HG02610 (cell line): ENCODE measurements around the gene FADS6.

Experiments used
- ATAC-seq: cut with Tn5 transposase; IDR thresholded peaks from one replicate; pipeline ENCODE4 v1.9.1; 2021; ENCODE audit warnings: mild to moderate bottlenecking, moderate library complexity; ENCODE audit not compliant: unreplicated experiment

Gene FADS6

DNA sequence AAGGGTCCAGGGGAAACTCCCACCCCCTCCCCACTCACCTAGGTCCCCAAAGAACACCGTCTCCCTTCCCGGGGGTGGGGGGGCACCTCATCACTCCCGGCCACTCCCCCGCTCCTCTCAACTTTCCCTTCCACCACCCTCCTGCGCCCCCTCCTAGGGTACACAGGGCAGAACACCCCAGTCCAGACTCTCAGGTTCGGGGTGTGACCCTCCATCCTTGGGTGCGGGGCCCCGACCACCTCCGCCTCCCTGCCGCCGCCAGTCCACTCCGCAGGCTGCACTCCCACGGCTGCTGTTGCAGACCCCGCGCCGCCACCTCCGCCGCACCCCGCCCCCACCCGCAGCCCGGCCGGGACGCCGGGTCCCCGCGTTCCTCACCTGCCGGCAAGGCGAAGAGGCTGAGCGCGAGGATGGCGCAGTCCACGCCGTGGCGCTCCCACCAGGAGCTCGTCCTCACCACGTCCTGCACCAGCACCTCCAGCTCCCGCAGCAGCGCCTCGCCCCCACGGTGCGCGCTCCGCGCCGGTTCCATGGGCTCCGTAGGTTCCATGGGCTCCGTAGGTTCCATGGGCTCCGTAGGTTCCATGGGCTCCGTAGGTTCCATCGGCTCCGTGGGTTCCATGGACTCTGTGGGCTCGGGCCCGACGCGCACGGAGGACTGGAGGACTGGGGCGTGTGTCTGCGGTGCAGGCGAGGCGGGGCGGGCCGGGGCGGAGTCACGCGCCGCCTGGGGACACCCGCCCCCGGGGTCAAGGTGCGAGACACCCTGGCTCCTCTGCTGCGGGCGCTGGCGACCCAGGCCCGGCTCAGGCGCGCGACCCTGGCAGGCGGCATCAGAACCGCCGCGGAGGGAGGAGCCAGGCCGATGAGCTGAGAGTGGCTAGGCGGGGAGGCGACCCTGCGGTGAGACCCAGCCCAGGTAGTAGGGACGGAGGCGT, at the start of gene FADS6:
Gene FADS6, minus strand, starts transcription at position 660 of the 938 bp plus-strand sequence. Its CDS starts 38 bp downstream, at position 622.
- ATAC-seq = no peak

DNA sequence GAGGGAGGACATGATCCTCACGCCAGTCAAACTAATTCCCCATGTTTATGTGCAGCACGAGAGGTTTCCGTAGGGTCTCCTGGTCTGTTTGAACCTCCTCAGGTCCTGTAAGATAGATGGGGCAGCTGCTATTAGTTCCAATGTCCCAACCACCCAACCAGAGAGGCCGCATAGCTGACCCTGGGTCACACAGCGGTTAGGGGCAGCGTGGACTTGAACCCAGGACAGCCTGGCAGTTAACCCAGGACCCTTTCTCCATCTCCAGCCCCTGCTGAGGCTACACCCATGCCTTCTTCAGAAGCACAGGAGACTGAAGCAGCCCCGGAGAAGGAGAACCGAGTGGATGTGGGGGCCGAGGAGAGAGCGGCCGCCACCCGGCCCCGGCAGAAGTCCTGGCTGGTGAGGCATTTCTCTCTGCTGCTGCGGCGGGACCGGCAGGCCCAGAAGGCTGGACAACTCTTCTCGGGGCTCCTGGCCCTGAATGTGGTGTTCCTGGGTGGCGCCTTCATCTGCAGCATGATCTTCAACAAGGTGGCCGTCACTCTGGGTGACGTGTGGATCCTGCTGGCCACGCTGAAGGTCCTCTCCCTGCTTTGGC, 47.8 kb upstream of the FADS6 start:
- no peak for ATAC-seq

GRCh38 chr17:74939534-74939933, 46.1 kb upstream of the FADS6 start:
- no peak for ATAC-seq

DNA sequence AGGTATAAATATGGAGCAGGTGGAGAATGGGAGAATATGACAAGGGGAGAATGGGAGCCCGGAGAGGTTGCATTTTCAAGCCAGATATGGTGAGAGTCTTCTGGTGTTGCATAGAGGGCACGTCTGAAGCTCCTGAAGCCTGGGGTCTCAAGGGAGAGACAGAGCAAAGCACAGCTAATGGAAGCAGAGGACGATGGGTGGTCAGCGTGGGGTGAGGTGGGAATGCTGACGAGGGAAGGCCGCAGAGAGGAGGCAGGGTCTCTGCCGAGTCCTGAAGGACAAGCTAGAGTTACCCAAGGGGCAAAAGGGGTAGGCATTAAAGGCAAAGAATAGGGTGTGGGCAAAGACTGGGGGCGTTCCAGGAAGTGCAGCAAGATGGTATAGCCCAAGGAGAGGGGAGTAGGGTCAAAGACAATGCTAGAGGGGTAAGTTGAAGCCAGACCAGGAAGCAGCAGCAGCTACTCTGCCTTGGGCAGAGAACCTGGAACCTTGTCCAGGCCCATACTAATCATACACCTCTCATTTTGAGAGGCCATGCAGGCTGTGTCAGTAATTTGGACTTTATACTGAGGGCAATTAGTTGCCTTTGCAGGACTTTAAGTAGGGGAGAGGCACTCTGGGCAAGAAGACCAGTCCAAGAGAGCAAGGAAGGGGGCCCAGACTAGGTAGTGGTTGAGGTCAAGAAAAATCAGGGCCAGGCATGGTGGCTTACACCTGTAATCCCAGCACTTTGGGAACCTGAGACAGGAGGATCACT, 44.9 kb upstream of the FADS6 start:
- ATAC-seq = no peak

- ATAC-seq = no peak
These were observed 43.9 kb upstream of the FADS6 start for GRCh38 chr17:74937064-74938051.

DNA sequence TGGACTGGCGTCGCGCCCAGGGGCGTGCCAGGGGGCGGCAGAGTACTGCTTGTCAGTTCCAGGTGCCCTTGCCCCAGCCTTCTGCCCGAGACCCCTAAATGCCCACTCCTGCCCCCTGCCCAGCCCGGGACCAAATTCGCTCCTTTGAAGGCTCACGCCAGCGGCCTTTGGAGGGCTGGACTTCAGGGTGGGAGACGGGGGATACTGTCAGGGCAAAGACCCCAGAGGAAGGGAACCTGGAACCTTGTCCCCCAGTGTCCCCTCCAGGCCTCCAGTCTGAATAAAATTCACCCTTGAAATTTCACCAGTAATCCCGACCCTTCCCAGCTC, 43.0 kb upstream of the FADS6 start:
- ATAC-seq = no peak

DNA sequence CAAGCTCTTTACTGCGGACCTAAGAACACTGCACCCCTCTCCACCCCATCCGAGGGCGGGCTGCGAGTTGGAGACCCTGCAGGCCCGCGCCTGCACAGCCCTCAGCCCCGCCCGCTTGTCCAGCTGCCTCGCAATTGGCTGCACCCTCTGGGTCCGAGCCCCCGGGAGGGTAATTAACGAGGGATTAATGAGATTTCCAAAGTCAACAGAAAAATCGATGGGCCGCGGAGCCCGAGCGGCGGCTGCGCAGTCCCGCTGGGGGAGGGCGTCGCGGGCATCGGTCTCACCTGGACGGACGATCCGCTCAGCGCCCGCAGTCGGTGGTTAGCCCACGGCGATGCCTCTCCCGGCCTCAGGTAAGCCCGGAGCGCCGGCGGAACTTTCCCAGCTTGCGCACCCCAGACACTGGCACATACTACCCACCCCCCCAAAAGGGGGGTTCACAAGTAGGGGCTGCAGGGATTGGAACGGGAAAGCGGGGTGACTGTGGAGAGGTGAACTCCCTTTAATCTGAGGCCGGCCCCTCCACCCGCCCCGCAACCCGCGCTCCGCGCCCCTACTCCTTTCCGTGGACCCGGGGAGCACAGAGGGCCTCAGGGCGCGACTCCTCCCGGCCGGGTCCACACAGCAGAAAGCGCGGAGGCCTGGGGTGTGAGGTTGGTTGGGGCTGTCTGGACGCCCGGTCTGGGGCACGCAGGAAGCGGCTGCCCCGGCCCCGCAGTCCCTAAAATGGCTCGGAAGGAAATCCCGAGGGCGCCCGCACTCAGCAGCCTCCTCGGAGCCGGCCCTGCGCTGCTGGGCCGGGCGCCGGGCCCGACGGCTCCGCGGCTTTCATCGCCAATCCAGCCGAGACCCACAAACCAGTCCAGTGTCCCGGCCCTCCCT, 42.4 kb upstream of the FADS6 start, which contains the start of gene OTOP3:
Gene OTOP3, plus strand, starts transcription at position 314 of the 885 bp plus-strand sequence. Its CDS starts 24 bp downstream, at position 338.
- no peak for ATAC-seq

DNA sequence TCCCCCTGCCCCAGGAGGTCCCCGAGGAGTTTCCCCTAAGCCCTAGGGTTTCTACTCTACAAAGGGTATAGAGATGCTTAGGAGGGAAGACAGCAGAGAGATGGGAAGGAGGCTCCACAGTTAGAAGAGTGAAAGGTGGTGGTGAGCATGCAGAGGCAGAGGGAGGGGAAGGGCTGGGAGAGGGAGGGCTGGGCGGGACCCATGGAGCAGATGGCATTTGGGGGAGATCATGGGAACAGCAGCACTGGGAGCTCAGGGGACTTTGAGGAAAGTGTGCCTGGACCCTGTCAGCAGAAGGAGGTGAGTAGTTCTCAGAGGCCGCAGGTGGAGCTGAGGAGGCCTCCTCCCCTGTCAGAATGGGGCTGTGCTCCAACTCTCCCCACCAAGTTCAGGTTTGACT, 41.6 kb upstream of the FADS6 start:
- no peak for ATAC-seq

- ATAC-seq = no peak
These were observed 37.2 kb upstream of the FADS6 start for GRCh38 chr17:74930535-74931036.

GRCh38 chr17:74928786-74929185, 35.4 kb upstream of the FADS6 start:
- no peak for ATAC-seq

GRCh38 chr17:74925242-74925641, 31.8 kb upstream of the FADS6 start:
- ATAC-seq = no peak

- ATAC-seq = no peak
These were observed 31.0 kb upstream of the FADS6 start, which contains the start of gene OTOP2 for GRCh38 chr17:74924250-74924948. TSS of gene OTOP2 (plus strand) at chr17:74924273. CDS start at chr17:74924633, 360 bp downstream.

DNA sequence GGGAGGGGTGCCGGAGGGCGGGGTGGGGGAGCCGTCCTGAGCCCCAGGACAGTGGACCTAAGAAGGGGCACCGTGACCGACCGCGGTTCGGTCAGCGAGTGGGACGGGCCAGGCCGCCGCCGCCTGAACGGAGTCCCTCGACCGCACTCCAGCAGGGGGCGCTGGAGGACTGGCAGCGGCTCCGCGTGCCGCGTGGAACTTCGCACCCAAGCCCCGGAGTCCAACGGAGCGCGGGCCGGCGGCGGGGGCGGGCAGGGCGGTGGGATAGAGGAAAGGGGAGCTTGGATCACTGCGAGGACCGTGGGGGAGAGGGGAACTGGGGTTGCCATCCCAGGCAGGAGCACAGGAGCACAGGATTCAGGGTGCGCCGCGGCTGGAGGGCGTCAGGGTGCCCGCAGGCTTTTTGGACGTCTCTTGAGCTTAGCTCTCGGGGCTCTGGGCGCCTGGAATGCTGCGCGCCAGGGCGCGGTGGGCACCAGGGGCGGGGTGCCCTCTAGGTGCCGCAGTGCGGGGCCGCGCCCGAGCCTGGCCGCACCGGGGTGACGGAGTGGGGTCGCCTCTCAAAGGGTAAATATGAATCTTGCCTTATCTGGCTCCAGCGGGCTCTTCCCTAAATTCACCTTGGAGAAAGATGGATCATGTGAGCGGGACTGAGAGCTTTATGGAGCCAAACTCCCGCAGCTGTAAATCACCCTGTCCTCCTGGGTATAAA, 30.3 kb upstream of the FADS6 start:
- no peak for ATAC-seq

- no peak for ATAC-seq
These were observed 29.5 kb upstream of the FADS6 start, which contains the start of gene USH1G for GRCh38 chr17:74922694-74923537. TSS of gene USH1G (minus strand) at chr17:74923255. CDS start at chr17:74923073, 182 bp downstream.

GRCh38 chr17:74922172-74922571, 28.7 kb upstream of the FADS6 start:
- ATAC-seq = no peak

GRCh38 chr17:74921769-74922168, 28.3 kb upstream of the FADS6 start:
- ATAC-seq = no peak
